Caki2 (cell line): Measurements from ENCODE around the gene GTF2A1L. TPM values are rescaled to one million over a fixed set of nuclear protein-coding genes. Genes with fewer than 3 reads are reported as not detected.
"Not testable (repeated sequence)": the region's sequence is repeated elsewhere in the genome, so short reads cannot be mapped to it uniquely, and the experiment has no call there.

Experiments used
- DNase-seq: peaks from one replicate; pipeline ENCODE4 v3.0.0-alpha.2; 2015; ENCODE audit warnings: low read depth
- in situ Hi-C: cut with HindIII; loops from 2 replicates; pipeline ENCODE4 v1.10.0; 2016; ENCODE audit warnings: low sequenced_read_pairs, low pct_unique_long_range_greater_than_20kb, mixed read lengths
- total RNA-seq: library from RNA; depleted of rRNA; stranded (reverse); fragments of >200 nt; shearing (Covaris generic); gene quantifications from 2 replicates; pipeline ENCODE4 v1.2.3, GENCODE V29; 2014; ENCODE audit warnings: low replicate concordance

Gene GTF2A1L
- total RNA-seq, 1 experiment from 2014 or later, result not detected

DNA sequence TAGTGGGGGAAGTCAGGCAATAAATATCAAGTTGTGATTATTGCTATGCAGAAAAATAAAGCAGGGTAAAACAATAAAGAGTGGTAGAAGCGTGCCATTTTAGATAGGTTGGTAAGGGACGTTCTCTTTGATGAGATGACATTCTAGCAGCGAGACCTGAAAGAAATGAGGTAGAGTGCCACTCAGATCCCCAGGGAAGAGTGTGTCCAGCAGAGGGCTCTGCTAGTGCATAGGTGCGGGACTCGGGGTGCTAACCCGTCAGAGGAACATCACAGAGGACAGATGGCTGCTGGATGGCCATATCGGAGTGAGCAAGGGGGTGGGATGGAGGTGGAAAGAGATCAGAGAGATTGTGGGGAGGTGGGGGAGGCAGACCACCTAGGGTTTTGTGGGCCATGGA, 16.3 kb upstream of the GTF2A1L start:
- DNase-seq, result no peak

DNA sequence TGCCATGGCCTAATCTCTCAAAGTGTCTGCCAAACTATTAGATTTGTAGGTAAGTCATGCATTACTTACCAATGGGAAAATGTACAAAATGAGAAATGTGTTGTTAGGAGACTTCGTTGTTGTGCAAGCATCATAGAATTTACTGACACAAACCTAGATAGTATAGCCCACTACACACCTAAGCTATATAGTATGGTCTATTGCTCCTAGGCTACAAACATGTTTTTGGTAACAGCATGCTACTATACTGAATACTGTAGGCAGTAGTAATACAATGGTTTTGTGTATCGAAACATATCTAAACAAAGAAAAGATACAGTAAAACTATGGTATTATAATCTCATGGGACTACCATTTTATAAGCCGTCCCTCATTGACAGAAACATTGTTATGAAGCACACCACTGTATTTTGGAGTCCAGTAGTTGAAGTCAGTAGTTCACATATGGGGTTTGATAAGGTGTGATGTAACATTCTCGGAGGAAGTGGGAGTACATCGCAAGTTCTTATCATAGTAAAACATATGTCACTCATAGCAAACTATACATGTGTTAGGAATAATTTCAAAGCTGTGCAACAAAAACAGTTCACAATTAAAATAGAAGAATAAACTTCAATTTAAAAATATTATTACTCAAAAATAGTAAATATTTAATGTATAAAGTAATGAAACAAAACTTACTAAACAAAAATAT, 12.0 kb upstream of the GTF2A1L start:
- in situ Hi-C loops, result no loop called here
- no peak for DNase-seq

More for the DNA sequence above, 16.3 kb upstream of the GTF2A1L start:
- in situ Hi-C loops, result no loop called here

DNA sequence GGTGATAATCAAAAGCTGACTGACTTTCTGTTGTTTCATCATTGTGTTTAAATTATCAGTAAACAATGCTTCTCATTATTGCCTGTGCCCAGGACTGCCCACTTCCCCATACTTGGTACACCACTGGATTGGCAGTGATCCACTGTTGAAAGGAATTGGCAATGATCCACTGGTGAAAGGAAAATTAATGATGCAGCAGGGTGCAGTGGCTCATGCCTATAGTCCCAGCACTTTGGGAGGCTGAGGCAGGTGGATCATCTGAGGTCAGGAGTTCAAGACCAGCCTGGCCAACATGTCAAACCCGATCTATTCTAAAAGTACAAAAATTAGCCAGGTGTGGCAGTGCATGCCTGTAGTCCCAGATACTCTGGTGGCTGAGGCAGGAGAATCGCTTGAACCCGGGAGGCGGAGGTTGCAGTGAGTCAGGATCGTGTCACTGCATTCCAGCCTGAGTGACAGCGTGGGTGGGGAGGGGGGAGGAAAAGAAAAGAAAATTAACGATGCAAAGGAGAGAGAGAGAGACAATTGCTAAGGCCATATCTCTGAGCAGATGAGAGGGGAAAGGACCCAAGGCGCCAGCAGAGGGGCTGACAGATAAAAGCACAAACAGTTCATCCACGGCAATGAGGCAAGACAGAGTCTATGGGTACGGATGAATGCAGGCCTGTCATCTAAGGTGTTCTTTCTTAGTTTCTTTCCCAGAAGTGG, 10.2 kb upstream of the GTF2A1L start:
- in situ Hi-C loops, result no loop called here
- no peak for DNase-seq

DNA sequence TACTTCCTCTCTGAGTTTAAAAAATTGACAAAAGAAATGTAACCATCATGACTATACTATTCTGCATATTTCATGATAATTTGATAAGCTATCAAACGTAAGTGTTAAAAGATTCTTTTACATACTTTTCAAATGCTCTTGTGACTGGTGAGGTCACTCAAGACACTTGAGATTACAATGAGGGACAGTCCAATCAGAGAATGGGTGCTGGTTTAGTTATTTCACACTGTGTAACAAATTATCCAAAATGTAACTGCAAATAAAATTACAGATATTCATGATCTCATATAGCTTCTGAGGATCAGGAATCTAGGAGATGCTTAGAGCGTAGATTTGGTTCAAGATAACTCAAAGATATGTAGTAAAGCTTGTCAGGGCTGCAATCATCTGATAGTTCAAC, 4.4 kb upstream of the GTF2A1L start:
- in situ Hi-C loops, result no loop called here
- DNase-seq, result no peak

DNA sequence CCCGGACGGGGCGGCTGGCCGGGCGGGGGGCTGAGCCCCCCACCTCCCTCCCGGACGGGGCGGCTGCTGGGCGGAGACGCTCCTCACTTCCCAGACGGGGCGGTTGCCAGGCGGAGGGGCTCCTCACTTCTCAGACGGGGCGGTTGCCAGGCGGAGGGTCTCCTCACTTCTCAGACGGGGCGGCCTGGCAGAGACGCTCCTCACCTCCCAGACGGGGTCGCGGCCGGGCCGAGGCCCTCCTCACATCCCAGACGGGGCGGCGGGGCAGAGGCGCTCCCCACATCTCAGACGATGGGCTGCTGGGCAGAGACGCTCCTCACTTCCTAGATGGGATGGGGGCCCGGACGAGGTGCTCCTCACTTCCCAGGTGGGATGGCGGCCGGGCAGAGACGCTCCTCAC, 3.1 kb upstream of the GTF2A1L start:
- DNase-seq, in situ Hi-C loops: not testable (repeated sequence)

DNA sequence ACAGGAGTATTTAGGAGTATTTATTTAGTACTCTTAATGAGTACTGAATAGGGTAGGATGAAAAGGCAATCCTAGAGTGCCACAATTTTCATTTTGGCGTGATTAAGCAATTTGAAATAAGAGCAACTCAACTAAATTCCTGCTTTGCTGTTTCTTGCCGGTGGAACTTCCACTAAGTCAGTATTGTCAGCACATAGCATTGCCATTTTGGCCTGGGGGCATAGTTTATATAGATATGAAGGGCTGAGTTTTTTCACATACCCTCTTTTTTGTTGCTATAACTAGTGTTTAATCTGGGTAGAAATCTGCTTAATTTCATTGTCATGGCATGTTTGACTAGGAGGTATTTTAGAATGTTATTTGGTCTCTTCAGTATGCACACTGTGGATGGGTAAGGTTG, 1.9 kb downstream of the GTF2A1L start:
- no peak for DNase-seq
- in situ Hi-C loops, result no loop called here

DNA sequence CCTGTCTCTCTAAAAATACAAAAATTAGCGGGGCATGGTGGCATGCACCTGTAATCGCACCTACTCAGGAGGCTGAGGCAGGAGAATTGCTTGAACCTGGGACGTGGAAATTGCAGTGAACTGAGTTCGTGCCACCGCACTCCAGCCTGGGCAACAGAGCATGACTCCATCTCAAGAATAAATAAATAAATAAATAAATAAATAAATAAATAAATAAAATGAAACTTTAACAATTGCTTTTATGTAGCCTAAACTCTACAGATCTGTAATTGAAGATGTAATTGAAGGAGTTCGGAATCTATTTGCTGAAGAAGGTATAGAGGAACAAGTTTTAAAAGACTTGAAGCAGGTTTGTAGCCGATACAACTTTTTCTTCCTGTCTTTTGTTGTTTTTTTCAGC, 2.9 kb downstream of the GTF2A1L start:
- no peak for DNase-seq
- in situ Hi-C loops, result no loop called here

DNA sequence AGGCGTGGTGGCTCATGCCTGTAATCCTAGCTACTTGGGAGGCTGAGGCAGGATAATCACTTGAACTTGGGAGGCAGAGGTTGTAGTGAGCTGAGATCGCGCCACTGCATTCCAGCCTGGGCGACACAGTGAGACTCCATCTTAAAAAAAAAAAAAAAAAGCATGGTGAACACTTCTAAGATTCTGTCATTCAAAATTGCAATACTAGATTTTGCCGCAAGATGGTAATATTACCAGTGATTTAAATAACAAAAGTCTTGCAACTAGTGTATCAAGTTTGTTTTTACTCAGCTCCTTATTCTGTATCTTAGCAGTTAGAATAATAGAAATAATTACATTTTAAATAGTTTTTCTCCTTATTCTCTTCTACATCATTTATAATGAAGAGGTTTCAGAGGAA, 5.0 kb downstream of the GTF2A1L start:
- peak; percentile 6 for DNase-seq
- in situ Hi-C loops, result not testable (repeated sequence)

DNA sequence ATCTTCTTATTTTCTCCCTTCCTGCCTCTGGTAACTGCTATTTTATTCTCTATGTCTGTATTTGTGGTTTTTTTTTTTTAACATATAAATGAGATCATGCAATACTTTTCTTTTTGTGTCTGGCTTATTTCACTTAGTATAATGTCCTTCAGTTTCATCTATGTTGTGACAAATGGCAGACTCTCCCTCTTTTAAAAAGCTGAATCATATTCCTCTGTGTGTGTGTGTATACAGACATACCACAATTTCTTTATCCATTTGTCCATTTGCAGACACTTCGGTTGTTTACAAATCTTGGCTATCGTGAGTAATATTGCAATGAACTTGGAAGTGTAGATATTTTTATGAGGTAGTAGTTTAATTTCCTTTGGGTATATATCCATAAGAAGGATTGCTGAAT, 7.0 kb downstream of the GTF2A1L start:
- in situ Hi-C loops, result no loop called here
- DNase-seq, result no peak

DNA sequence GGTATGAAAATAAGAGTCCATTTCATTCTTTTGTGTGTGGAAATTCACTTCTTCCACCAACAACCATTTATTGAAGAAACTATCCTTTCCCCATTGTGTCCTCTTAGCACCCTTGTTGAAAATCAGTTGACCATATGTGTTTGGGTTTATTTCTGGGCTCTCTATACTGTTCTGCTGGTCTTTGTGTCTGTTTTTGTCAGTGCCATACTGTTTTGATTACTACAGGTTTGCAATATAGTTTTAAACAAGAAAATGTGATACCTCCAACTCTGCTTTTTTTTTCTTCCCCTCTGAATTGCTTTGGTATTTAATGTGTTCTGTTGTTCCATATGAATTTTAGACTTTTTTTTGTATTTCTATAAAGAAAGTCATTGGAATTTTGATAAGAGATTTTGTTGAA, 8.4 kb downstream of the GTF2A1L start:
- in situ Hi-C loops, result no loop called here
- no peak for DNase-seq

DNA sequence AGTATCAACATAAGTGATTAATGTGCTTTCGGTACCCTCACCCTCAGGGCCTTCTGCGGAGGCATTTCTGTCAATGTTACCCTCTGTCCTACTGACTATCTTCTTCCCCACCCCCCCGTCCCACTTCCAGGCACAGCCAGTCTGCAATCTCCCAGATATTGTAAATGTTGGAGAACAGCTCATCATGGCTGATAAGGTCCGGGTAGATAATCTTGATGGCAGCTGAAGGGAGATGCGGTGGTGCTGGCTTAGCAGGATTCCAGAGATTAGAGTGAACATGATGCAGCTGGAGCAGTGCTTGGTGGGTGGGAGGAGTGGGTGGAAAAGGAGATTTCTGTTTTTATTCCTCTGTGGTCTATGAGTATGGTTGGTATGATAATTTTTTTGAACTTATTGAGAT, 15.5 kb downstream of the GTF2A1L start:
- in situ Hi-C loops, result no loop called here
- no peak for DNase-seq

DNA sequence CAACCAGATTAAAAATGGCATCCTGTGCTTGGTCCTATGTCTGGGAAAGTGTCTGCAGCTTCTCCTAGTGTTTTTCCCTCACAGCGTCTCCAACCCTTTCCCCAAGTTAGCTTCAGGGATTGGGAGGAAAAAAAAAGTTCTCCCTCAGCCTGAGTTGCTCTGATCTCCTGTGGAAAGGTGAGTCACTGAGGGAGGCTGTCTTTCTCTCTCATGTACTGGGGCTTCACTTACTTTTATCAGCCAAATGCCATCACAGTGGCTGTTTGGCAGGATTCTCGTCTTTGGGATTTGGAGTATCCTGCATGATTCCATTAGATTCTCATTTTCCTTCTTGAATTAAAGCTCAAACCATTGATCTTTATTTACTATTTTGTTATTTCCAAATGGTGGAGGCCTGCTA, 18.1 kb downstream of the GTF2A1L start:
- in situ Hi-C loops, result no loop called here
- no peak for DNase-seq

DNA sequence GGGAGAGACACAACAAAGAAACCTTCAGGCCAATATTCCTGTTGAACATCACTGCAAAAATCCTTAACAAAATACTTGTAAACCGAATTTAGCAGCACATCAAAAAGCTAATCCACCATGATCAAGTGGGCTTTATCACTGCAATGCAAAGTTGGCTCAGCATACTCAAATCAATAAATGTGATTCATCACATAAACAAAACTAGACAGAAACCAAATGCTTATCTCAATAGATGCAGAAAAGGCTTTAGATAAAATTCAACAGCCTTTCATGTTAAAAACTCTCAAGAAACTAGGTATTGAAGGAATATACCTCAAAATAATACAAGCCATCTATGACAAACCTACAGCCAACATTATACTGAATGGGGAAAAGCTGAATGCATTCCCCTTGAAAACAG, 20.6 kb downstream of the GTF2A1L start:
- in situ Hi-C loops, result no loop called here
- no peak for DNase-seq

DNA sequence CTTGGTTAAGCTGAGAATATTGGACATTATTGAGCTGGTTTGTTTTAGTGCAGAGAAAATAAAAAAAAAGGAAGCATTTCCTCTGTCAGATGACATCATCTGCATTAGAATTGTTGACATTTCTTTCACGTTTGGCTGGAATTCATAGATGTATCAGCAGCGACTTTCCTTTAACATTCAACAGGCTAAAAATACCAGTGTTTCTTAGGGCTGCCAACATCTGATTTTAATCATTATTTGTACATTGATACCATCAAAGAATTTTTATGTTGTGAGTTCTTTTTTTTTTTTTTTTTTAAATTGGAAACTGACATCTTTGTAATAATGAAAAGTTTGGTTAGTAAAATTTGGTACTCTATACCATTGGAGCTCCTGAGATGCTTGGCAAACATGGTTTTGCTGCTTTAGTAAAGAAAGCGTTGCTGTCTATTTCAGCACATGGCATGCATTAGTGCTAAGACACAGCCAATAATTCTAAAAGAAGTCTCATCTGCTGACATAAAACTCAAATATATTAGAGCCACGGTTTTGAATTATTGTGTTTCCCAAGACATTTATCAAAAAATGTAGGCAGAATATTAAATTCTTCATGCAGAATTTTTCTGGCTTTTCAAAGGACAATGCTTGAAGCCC, 33.6 kb downstream of the GTF2A1L start:
- in situ Hi-C loops, result no loop called here
- DNase-seq, result no peak

DNA sequence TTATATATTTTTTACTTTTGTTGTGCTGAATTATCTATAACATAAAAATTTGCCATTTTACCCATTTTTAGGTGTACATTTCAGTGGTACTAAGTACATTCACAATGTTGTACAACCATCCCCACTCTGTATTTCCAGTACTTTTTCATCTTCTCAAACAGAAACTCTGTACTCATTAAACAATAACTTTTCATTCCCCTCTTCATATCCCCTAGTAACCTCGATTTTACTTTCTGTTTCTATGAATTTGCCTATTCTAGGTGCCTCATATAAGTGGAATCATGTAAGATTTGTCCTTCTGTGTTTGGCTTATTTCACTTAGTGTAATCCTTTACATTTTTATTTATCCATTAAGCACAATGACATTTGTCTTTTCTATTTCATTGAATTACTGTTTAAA, 51.3 kb downstream of the GTF2A1L start:
- DNase-seq, result no peak
- in situ Hi-C loops, result no loop called here

DNA sequence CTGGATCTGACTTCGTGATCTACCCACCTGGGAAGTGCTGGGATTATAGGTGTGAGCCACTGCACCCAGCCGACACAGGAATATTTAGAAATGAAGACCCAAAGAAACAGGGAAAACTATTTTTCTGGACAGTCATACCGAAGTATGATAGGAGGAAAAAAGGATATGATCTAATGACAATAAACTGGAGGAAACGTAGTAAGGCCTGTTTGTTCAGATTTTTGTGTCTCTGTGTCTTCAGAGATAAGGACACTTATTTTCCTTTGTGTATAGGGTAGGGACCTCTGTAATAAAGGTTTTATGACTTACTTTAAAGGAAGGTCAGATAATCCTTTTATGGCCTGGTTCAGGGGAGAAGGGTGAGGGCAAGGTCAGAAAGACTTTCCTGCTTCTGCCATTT, 55.9 kb downstream of the GTF2A1L start:
- no peak for DNase-seq
- in situ Hi-C loops, result no loop called here

DNA sequence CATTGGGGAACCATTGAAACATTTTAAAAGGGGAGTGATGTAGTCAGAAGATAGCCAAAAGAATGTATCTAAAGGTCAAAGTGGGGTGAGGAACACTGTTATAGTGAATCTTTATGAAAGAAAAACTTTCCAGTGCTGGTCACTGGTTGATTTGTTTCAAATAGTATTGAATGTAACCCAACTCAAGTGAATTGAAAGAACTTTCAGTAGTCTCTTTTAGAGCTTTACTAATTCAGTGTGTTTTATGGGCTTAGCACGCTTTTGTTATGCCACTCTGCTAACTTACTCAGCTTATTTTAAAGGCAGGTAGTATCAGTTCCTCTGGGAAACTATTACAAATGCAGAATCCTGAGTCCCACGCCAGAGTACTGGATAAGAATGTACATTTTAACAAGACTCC, 57.3 kb downstream of the GTF2A1L start:
- in situ Hi-C loops, result no loop called here
- DNase-seq, result no peak

DNA sequence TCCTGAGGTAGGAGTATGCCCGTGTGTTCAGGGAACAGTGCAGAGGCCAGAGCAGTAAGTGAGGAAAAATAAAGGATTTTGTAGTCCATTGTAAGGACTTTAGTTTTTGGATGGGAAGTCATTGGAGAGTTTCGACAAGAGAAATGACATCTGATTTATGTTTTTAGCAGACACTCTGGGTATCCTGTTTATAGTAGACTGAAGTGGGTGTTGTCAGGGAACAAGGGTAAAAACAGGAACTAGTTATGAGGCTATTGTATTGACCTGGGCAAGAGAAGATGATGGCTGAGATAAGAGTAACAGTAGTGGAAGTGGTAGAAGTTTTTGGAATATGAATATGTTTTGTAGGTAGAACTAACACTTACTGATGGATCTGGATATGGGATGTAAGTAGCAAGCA, 59.8 kb downstream of the GTF2A1L start:
- DNase-seq, result no peak
- in situ Hi-C loops, result no loop called here

DNA sequence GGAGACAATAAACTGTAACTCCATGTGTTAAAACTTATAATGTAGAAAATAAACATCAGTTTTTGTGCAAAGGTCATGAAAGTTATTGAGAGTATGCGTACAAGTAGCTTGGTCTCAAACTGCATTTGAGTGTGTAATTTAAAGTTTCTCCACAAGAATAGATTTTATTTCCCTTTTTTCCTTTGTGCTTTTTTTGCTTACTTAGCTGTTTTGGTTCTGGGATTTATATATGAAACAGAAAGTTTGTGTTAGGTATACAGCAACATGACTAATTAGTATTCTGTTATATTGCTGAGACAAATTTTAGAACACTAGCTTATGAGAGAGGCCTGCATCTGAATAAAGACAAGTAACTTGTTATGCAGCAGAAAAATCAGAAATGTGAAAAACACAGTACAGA, 67.5 kb downstream of the GTF2A1L start:
- in situ Hi-C loops, result no loop called here
- DNase-seq, result no peak
